Esophagus (tissue), 2 donors: ENCODE results near the gene SFTPD. TPM values are rescaled to one million over a fixed set of nuclear protein-coding genes. Genes with fewer than 3 reads are reported as not detected.

ENCODE experiments used
- H3K27ac ChIP-seq, 2 donors: one replicate each; pipeline ENCODE4 v1.5.1; 2013; ENCODE audit warnings: low read depth in 2 of 2, mild to moderate bottlenecking in 2 of 2, inconsistent platforms in 1 of 2, low read length in 1 of 2, moderate library complexity in 1 of 2
- H3K27me3 ChIP-seq, 2 donors: one replicate each; pipeline ENCODE4 v1.6.1; 2013; ENCODE audit warnings: low read length in 2 of 2, control low read depth in 1 of 2, mild to moderate bottlenecking in 1 of 2; ENCODE audit not compliant: insufficient read depth in 2 of 2, control insufficient read depth in 1 of 2
- H3K36me3 ChIP-seq, 2 donors: one replicate each; pipeline ENCODE4 v1.6.1; 2013; ENCODE audit warnings: low read length in 1 of 2; ENCODE audit not compliant: control insufficient read depth in 2 of 2, insufficient read depth in 2 of 2
- H3K4me1 ChIP-seq, 2 donors: one replicate each; pipeline ENCODE4 v1.6.1; 2013; ENCODE audit warnings: low read length in 1 of 2; ENCODE audit not compliant: control insufficient read depth in 2 of 2, insufficient read depth in 2 of 2
- H3K4me3 ChIP-seq, 2 donors: one replicate each; pipeline ENCODE4 v1.5.1; 2013; ENCODE audit warnings: low read length in 2 of 2, mild to moderate bottlenecking in 2 of 2, low read depth in 1 of 2, moderate library complexity in 1 of 2
- H3K9me3 ChIP-seq, 2 donors: one replicate each; pipeline ENCODE4 v1.6.1; 2013; ENCODE audit warnings: mild to moderate bottlenecking in 2 of 2, low read depth in 1 of 2, low read length in 1 of 2, moderate library complexity in 1 of 2; ENCODE audit not compliant: control insufficient read depth in 2 of 2, insufficient read depth in 1 of 2
- WGBS, 2 donors: extraction: QIAGEN DNeasy Blood & Tissue Kit; methylation state at CpG; one replicate each; pipeline ENCODE4 v1.1.7; 2013; 5-methylcytosine and 5-hydroxymethylcytosine counted together
- polyA plus RNA-seq, 2 donors: library from polyadenylated mRNA; stranded (reverse); fragments of 200-250 nt; gene quantifications; one replicate each; pipeline ENCODE4 v1.2.3, GENCODE V29; 2013
- donor health status: healthy with polysubstance abuse.
- donor health status: Bipolar disorder and iron deficiency.

The SFTPD gene
- polyA plus RNA-seq, 2 donors, result 0.79 to 1.3 TPM

DNA sequence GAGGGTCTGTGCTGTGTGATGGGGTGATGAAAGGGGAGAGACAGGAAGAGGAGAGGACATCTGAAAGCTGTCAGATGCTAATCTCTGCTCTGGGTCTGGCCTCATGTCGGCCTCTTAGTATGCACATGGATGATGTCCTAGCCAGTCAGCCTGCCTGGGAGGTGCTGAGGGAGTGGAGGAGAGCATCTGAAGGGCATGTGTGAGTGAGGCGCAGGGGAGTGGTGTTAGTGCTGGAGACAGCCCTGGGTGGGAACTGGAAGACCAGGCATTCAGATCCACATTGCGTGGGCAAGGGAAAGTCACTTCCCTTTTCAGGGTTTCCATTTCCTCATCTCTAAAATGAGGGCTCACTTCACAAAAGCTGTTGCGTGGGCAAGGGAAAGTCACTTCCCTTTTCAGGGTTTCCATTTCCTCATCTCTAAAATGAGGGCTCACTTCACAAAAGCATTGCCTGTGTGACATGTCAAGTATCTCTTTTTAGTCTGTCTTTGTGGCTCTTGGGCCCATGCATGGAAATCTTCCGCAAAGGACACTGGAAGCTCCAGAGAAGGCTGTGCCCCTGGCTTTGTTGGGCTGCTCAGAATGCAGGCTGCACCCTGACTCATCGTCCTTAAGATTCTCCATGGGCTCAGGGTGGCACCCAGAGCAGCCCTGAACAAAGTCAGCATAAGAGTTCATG is 10.0 kb downstream of the SFTPD start:
- WGBS, 2 donors, result 65 to 70% methylated on average over 6 of the region's 6 CpGs
- Histone ChIP-seq H3K36me3 (no peaks in the 10 kb centered on the region), H3K27ac (no peak overlapping the region)

DNA sequence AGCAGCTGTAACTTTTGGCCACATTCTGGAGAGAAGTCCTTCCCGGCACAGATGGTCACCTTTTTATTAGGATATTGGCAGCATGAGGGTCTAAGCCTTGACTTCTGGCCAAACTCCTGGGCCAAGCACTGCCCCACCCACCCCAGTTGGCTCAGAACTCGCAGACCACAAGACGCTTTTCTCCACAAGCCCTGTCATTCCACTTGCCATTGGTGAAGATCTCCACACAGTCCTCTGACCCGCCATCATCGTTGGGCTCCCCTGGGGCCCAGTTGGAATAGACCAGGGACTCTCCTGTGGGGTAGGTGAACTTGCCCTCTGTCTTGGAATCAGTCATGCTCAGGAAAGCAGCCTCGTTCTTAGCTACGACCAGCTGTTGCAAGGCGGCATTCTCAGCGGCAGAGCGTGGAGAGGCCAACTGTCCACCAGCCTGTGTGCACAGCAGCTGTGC is 11.2 kb downstream of the SFTPD start:
- no peaks in the 10 kb centered on the region for H3K4me1 ChIP-seq
- WGBS, 2 donors, result 86 to 92% methylated on average over 10 of the region's 10 CpGs
- no peaks in the 10 kb centered on the region for H3K9me3 ChIP-seq
- no peak overlapping the region for H3K27ac ChIP-seq
- H3K27me3 ChIP-seq, result no peaks in the 10 kb centered on the region
- H3K36me3 ChIP-seq, result no peaks in the 10 kb centered on the region
- no peak overlapping the region for H3K4me3 ChIP-seq

More for the DNA sequence above, 10.0 kb downstream of the SFTPD start:
- Histone ChIP-seq H3K4me1 (no peaks in the 10 kb centered on the region), H3K9me3 (no peaks in the 10 kb centered on the region), H3K27me3 (no peaks in the 10 kb centered on the region), H3K4me3 (no peak overlapping the region)

DNA sequence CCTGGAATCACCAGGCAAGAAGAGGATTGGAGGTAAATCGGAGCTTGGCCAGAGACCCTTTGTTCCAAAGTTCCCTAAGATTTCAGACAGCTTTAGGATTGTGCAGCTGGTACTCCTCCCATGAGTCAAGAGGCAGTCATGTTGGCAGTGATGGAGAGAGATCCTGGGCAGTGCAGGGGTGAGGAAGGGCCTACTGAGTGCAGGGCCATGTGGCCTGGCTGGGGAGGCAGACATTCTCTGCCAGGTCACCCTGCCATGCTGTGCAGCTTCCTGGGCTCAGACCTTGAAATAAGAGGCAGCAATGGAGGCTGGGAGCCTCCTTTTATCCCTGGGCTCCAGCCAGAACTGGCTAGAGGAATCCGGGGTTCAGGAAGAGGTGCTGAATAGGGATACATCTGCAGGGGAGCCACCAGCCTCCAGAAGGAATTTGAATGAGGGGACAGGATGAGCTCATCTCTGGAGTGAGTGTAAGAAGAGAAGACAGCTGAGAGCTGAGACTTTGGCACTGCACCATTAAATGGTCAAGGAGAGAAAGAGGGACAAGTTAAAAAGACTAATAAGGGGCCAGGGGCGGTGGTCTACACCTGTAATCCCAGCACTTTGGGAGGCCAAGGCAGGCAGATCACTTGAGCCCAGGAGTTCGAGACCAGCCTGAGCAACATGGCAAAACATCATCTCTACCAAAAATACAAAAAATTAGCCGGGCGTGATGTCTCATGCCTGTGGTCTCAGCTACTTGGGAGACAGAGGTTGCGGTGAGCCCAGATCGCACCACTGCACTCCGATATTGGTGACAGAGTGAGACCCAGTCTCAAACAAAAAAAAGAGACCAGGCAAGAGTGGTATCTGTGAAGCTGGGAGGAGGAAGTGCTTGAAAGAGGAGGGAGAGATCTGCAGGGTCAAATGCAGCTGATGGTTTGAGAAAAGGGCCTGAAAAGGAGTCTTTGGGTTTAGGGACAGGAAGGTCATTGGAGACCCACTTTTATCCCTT is 12.0 kb downstream of the SFTPD start:
- Histone ChIP-seq H3K4me1 (no peaks in the 10 kb centered on the region), H3K27me3 (no peaks in the 10 kb centered on the region), H3K9me3 (no peaks in the 10 kb centered on the region), H3K27ac (no peak overlapping the region), H3K4me3 (no peak overlapping the region), H3K36me3 (no peaks in the 10 kb centered on the region)
- WGBS, 2 donors, result 77 to 86% methylated on average over 9 of the region's 9 CpGs

DNA sequence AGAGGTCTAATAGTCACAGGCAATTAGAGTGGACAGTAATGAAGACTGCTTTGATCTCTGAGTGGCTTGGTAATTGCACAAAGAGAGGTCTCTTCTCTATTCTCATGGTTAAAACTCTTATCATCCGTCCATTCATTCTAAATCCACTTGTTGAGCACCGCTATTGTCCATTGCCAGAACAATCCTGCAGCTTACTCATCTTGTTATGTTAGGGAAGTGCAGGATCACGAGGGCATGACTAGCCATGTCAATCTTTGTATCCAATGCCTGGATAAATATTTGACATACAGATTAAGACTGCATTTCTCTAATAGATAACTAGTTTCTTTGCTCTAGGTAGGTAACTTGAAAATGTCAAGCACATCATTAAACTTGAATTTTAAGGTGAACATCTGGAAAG is 14.9 kb downstream of the SFTPD start:
- 59 to 73% methylated on average over 3 of the region's 3 CpGs for WGBS, 2 donors
- Histone ChIP-seq H3K4me3 (no peak overlapping the region), H3K4me1 (peaks cover 0 to 2% of the 10 kb centered on the region in 2 donors), H3K36me3 (no peaks in the 10 kb centered on the region), H3K27me3 (no peaks in the 10 kb centered on the region), H3K27ac (no peak overlapping the region), H3K9me3 (no peaks in the 10 kb centered on the region)

DNA sequence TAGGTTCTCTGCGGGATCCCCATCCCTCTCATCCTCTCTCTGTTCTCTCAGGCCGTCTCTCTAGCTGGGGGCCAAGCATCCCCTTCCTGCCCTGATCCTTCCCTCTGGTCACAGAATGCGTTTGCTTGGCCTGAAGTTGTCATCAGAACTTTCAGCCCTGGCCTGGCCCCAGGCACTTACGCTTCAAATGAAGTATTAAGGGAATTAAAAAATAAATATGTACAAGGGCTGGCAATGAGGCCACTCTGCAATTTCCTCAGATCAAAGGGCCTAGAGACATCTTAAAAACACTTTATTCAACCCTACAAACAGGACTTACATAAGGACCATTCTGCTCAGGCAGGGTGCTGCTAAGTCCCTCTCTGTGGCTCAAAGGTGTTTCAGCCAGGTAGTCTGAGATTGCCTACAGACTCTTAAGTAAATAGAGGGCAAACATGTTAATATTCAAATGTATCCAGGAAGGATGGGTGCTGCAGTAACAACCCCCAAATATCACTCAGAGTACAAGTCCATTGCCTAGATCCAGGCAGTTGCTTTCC is 16.0 kb downstream of the SFTPD start:
- no peaks in the 10 kb centered on the region for H3K27me3 ChIP-seq
- H3K36me3 ChIP-seq, result no peaks in the 10 kb centered on the region
- 69 to 78% methylated on average over 4 of the region's 4 CpGs for WGBS, 2 donors
- H3K4me3 ChIP-seq, result no peak overlapping the region
- no peaks in the 10 kb centered on the region for H3K9me3 ChIP-seq
- no peak overlapping the region for H3K27ac ChIP-seq
- H3K4me1 ChIP-seq, result peaks cover 0 to 2% of the 10 kb centered on the region in 2 donors

DNA sequence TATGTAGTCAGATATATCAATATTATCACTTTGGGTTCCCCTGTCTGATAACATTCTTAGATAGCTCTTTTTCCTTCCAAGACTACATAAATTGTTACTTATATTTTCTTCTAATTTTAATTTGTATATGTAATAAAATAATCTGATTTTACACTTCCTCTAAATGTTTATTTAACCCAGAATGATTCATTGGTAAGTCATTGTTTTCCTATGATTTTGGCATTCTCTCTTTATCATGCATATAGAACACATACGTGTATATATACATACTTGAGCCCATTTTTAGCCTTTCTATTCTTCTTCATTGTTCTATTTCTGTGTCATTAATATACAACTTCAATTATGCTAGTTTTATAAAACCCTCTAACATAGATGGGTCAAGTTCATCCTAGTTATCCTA is 16.6 kb downstream of the SFTPD start:
- Histone ChIP-seq H3K4me3 (no peak overlapping the region), H3K4me1 (peaks cover 0 to 2% of the 10 kb centered on the region in 2 donors), H3K27ac (no peak overlapping the region), H3K27me3 (no peaks in the 10 kb centered on the region), H3K9me3 (no peaks in the 10 kb centered on the region), H3K36me3 (no peaks in the 10 kb centered on the region)
- WGBS, 2 donors, result 51 to 70% methylated on average over 1 of the region's 1 CpG

DNA sequence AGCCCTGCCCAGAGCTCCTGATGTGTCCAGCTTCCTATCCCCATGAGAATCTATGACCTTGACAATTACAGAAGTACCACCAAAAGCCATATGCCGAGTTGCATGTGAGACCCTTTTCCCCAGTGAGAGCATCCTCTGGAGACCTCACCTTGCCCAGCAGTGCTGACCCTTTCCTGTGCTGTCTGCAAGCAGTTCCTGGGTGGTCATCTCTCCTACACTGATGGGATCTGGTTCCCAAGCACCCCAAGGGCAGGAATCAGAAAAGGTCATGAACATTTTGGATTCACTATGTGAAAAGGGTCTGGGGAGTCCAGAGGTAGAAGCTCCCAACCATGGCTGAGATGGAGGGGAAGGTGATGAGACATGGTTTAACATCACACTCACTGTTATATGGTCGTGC is 18.2 kb downstream of the SFTPD start:
- Histone ChIP-seq H3K27me3 (no peaks in the 10 kb centered on the region), H3K4me1 (peaks cover 0 to 2% of the 10 kb centered on the region in 2 donors), H3K4me3 (no peak overlapping the region), H3K36me3 (no peaks in the 10 kb centered on the region), H3K27ac (no peak overlapping the region), H3K9me3 (no peaks in the 10 kb centered on the region)
- 48 to 51% methylated on average over 2 of the region's 2 CpGs for WGBS, 2 donors

DNA sequence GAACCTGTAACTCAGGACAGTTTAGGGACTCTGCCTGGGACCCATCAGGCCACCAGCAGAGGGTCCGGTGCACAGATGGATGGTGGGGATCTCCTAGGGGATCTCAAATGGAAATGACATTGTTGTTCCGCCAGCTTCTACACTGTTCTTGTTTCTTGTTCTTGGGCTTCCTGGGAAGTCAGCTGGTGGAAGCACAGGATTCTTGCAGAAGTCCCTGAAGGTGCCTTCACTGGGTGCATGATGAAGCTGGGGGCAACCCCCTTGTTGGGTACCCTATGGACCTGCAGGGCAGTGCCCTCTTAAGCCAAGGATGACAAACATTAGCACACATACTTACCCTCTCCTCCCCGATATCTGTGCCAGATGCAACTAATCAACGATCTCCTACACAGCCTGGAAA is 18.6 kb downstream of the SFTPD start:
- H3K4me3 ChIP-seq, result no peak overlapping the region
- no peaks in the 10 kb centered on the region for H3K27me3 ChIP-seq
- H3K4me1 ChIP-seq, result peaks cover 0 to 2% of the 10 kb centered on the region in 2 donors
- H3K36me3 ChIP-seq, result no peaks in the 10 kb centered on the region
- no peaks in the 10 kb centered on the region for H3K9me3 ChIP-seq
- WGBS, 2 donors, result 70 to 75% methylated on average over 4 of the region's 4 CpGs
- no peak overlapping the region for H3K27ac ChIP-seq

DNA sequence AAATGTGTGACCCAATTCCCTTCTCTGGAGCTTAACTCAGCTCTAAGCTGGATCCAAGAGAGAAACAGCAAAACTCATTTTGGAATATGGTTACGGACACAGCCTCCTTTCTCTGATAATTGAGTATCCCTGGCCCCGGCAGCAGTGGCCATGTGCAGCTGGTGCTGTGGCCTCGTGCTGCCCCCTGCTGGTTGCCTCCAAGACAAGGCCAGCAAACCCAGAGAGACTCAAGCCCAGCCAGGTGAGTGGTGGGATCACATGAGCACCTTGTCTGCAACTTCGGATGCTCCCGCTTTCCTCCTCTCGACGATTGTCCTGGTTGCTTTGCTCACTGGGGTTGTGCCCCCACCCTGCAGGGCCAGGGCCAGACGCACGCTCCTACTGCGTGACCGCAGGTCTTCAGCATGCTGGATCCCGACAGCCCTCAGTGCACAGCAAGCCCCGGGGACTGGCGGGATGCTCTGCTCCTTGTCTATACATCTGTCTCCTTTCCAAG is 19.4 kb downstream of the SFTPD start:
- H3K27me3 ChIP-seq, result no peaks in the 10 kb centered on the region
- H3K4me1 ChIP-seq, result peaks cover 0 to 2% of the 10 kb centered on the region in 2 donors
- no peaks in the 10 kb centered on the region for H3K9me3 ChIP-seq
- no peaks in the 10 kb centered on the region for H3K36me3 ChIP-seq
- no peak overlapping the region for H3K4me3 ChIP-seq
- no peak overlapping the region for H3K27ac ChIP-seq
- WGBS, 2 donors, result 17% methylated on average over 14 of the region's 14 CpGs
